Measurements from ENCODE around the gene DNAJC5G. TPM values are rescaled to one million over a fixed set of nuclear protein-coding genes. Genes with fewer than 3 reads are reported as not detected.
A peak's percentile ranks its signal among the peaks of the same experiment; 100 is the strongest.

DNAJC5G gene
- total RNA-seq, 4 donors from 2014 or later = not detected

GRCh38 chr2:27261926-27262298 is 13.3 kb upstream of the DNAJC5G start:
- H3K27me3 ChIP-seq = peaks cover 93% of the 10 kb centered on the region
- TF ChIP-seq POLR2AphosphoS5 (IDR thresholded peaks at IDR 0.05) (no peak), POLR2A (IDR thresholded peaks at IDR 0.05) (no peak), EP300 (IDR thresholded peaks at IDR 0.05) (no peak), CTCF (IDR thresholded peaks at IDR 0.05) (no peak)
- no peak overlapping the region for H3K27ac ChIP-seq
- no peak for DNase-seq (ENCODE audit: low spot score in 2 of 2)
- H3K4me3 ChIP-seq = peak overlapping the region; percentile 52
- 2% methylated on average over 16 of the region's 40 CpGs for WGBS
- peaks cover 38% of the 10 kb centered on the region for H3K4me1 ChIP-seq
- no peaks in the 10 kb centered on the region for H3K9me3 ChIP-seq
- H3K36me3 ChIP-seq = no peaks in the 10 kb centered on the region

- Histone ChIP-seq H3K36me3 (no peaks in the 10 kb centered on the region), H3K4me3 (peak within 1 kb of the TSS; percentile 52), H3K27ac (no peak within 1 kb of the TSS), H3K4me1 (peaks cover 38% of the 10 kb centered on the region), H3K27me3 (peaks cover 85% of the 10 kb centered on the region), H3K9me3 (no peaks in the 10 kb centered on the region)
- no peak for TF ChIP-seq EP300 (IDR thresholded peaks at IDR 0.05)
- TF ChIP-seq POLR2AphosphoS5 (IDR thresholded peaks at IDR 0.05) = no peak
- no peak for TF ChIP-seq CTCF (IDR thresholded peaks at IDR 0.05)
- TF ChIP-seq POLR2A (IDR thresholded peaks at IDR 0.05) = no peak
- 0% methylated on average over 4 of the region's 96 CpGs for WGBS
- DNase-seq (ENCODE audit: low spot score in 2 of 2) = peak in 1 of 2 donors; percentile 80
Measured at GRCh38 chr2:27262379-27263286, 12.6 kb upstream of the DNAJC5G start, which contains the start of gene SLC30A3. Gene SLC30A3 (minus strand): TSS chr2:27263047. CDS start chr2:27262906, 141 bp downstream.

- no peaks in the 10 kb centered on the region for H3K36me3 ChIP-seq
- WGBS = 3% methylated on average over 44 of the region's 46 CpGs
- H3K4me3 ChIP-seq = peak overlapping the region; percentile 52
- TF ChIP-seq EP300 (IDR thresholded peaks at IDR 0.05) = no peak
- no peak for TF ChIP-seq CTCF (IDR thresholded peaks at IDR 0.05)
- TF ChIP-seq POLR2A (IDR thresholded peaks at IDR 0.05) = no peak
- TF ChIP-seq POLR2AphosphoS5 (IDR thresholded peaks at IDR 0.05) = no peak
- peaks cover 83% of the 10 kb centered on the region for H3K27me3 ChIP-seq
- no peak for DNase-seq (ENCODE audit: low spot score in 2 of 2)
- H3K27ac ChIP-seq = no peak overlapping the region
- peaks cover 38% of the 10 kb centered on the region for H3K4me1 ChIP-seq
- no peaks in the 10 kb centered on the region for H3K9me3 ChIP-seq
Measured at GRCh38 chr2:27263287-27264252, 11.7 kb upstream of the DNAJC5G start.

GRCh38 chr2:27264253-27264752 is 10.9 kb upstream of the DNAJC5G start:
- Histone ChIP-seq H3K4me3 (peak overlapping the region; percentile 52), H3K36me3 (no peaks in the 10 kb centered on the region), H3K4me1 (peaks cover 38% of the 10 kb centered on the region), H3K9me3 (no peaks in the 10 kb centered on the region), H3K27ac (no peak overlapping the region), H3K27me3 (peaks cover 79% of the 10 kb centered on the region)
- TF ChIP-seq POLR2AphosphoS5 (IDR thresholded peaks at IDR 0.05) (no peak), CTCF (IDR thresholded peaks at IDR 0.05) (no peak), EP300 (IDR thresholded peaks at IDR 0.05) (no peak), POLR2A (IDR thresholded peaks at IDR 0.05) (no peak)
- DNase-seq (ENCODE audit: low spot score in 2 of 2) = no peak
- WGBS = under 1% methylated on average over 24 of the region's 38 CpGs
